ENCODE measurements around the gene FBXW11.
"Not testable (repeated sequence)": the region's sequence is repeated elsewhere in the genome, so short reads cannot be mapped to it uniquely, and the experiment has no call there.

FBXW11 gene

DNA sequence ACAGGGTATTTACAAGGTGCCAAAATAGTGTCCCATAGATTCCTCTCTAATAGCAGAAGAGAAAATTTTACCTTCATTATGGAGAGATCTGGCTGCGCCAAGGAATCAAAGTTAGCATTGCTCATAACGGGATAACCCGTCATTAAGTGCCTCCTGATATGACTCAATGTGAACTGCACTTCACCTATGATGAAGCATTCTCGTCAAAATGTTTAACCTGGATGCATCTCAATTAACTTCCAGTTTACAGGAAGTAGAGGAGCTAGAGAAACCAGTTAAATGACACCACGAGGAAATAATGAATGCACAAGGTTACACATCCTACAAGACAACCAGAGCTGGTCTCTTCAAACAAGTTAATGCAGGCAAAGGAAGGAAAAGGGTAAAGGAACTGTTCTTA, 17.2 kb downstream of the FBXW11 start:
- Mint-ChIP-seq H3K4me3 (no peak overlapping the region), H3K4me1 (ENCODE audit: low read depth) (peaks cover 60% of the 10 kb centered on the region), H3K27me3 (no peaks in the 10 kb centered on the region), H3K9me3 (no peaks in the 10 kb centered on the region), H3K27ac (peak overlapping the region; percentile 41), H3K36me3 (ENCODE audit: low read depth) (peaks cover 53% of the 10 kb centered on the region)
- intact Hi-C loops (cut with micrococcal nuclease) = loop anchor here (5.0 kb wide), 1 partner anchor 42 kb away; no protein-coding TSS in a partner anchor

- Mint-ChIP-seq H3K4me3 (no peak overlapping the region), H3K27me3 (no peaks in the 10 kb centered on the region), H3K27ac (peak overlapping the region; percentile 28), H3K9me3 (no peaks in the 10 kb centered on the region), H3K4me1 (ENCODE audit: low read depth) (peaks cover 51% of the 10 kb centered on the region), H3K36me3 (ENCODE audit: low read depth) (peaks cover 50% of the 10 kb centered on the region)
- intact Hi-C loops (cut with micrococcal nuclease) = loop anchor here (5.0 kb wide), 1 partner anchor 39 kb away; no protein-coding TSS in a partner anchor
Measured at GRCh38 chr5:171986772-171987171, 19.7 kb downstream of the FBXW11 start.

GRCh38 chr5:171984748-171985419, 21.6 kb downstream of the FBXW11 start:
- H3K4me3 Mint-ChIP-seq = no peak overlapping the region
- peaks cover 43% of the 10 kb centered on the region for H3K36me3 Mint-ChIP-seq (ENCODE audit: low read depth)
- intact Hi-C loops (cut with micrococcal nuclease) = loop anchor here (5.0 kb wide), 1 partner anchor 38 kb away; no protein-coding TSS in a partner anchor
- peaks cover 4% of the 10 kb centered on the region for H3K9me3 Mint-ChIP-seq
- H3K27ac Mint-ChIP-seq = no peak overlapping the region
- peaks cover 32% of the 10 kb centered on the region for H3K4me1 Mint-ChIP-seq (ENCODE audit: low read depth)
- H3K27me3 Mint-ChIP-seq = no peaks in the 10 kb centered on the region

DNA sequence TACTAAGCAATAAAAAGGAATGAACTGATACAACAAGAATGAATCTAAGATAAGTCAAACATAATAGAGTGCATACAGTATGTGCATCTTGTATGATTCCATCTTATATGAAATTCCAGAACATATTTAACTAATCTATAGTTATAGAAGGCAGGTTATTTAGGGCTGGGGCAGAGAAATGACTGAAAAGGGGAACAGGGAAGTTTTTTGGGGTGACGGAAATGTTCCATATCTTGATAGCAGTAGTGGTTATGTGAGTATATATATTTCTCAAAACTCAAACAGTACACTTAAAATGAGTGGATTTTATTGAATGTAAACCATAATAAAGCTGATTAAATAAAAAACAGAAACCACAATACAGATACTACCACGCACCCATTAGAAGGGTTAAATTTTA, 24.6 kb downstream of the FBXW11 start:
- Mint-ChIP-seq H3K27me3 (no peaks in the 10 kb centered on the region), H3K36me3 (ENCODE audit: low read depth) (peaks cover 23% of the 10 kb centered on the region), H3K4me1 (ENCODE audit: low read depth) (peaks cover 25% of the 10 kb centered on the region), H3K27ac (no peak overlapping the region), H3K9me3 (peaks cover 9% of the 10 kb centered on the region), H3K4me3 (no peak overlapping the region)
- intact Hi-C loops (cut with micrococcal nuclease) = no loop called here

- Mint-ChIP-seq H3K9me3 (peaks cover 9% of the 10 kb centered on the region), H3K27ac (no peak overlapping the region), H3K4me1 (ENCODE audit: low read depth) (peaks cover 33% of the 10 kb centered on the region), H3K27me3 (no peaks in the 10 kb centered on the region), H3K36me3 (ENCODE audit: low read depth) (peaks cover 19% of the 10 kb centered on the region), H3K4me3 (no peak overlapping the region)
- intact Hi-C loops (cut with micrococcal nuclease) = no loop called here
Measured at GRCh38 chr5:171980792-171981191, 25.6 kb downstream of the FBXW11 start.

- Mint-ChIP-seq H3K4me1 (ENCODE audit: low read depth) (peaks cover 40% of the 10 kb centered on the region), H3K27me3 (no peaks in the 10 kb centered on the region), H3K27ac (no peak overlapping the region), H3K9me3 (peaks cover 9% of the 10 kb centered on the region), H3K36me3 (ENCODE audit: low read depth) (peaks cover 19% of the 10 kb centered on the region), H3K4me3 (no peak overlapping the region)
- intact Hi-C loops (cut with micrococcal nuclease) = no loop called here
Measured at GRCh38 chr5:171979606-171980005, 26.8 kb downstream of the FBXW11 start.

DNA sequence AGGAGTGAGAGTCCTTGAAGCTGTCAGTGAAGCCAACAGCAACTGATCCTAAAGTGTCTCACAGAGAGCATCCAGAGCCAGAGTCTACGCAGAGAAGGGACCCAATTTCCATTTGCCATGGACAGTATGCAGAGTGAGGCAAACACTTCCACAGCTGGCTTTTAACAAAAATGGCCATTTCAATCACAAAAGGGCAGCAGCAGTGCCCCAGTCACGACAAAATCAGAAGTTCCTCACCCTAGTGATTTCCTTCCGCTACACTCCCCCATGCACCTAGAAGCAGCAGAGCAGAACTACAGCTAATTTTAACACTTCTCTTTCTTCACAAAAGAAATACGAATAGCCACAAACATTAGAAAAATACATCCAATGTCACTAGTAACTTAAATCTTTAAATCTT, 27.9 kb downstream of the FBXW11 start:
- Mint-ChIP-seq H3K36me3 (ENCODE audit: low read depth) (peaks cover 16% of the 10 kb centered on the region), H3K4me3 (no peak overlapping the region), H3K27ac (no peak overlapping the region), H3K9me3 (peaks cover 9% of the 10 kb centered on the region), H3K27me3 (no peaks in the 10 kb centered on the region), H3K4me1 (ENCODE audit: low read depth) (peaks cover 41% of the 10 kb centered on the region)
- intact Hi-C loops (cut with micrococcal nuclease) = no loop called here

DNA sequence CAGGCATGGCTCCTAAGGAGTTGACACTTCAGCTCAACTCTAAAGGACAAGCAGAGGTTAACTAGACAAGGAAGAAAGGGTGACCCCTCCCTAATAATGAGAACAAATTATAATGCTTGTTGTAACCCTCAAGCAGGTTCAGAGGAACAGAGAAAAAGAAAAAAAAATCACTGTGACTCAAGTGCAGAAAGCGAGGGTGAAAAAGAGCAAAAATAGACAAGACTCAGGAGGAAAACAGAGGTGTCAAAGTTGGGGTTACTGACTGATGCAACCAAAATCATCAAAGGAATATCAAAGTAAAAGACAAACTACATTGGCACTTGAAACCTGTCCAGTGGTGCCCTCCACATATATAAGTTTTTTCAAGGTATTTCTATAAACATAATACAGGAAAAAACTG, 28.4 kb downstream of the FBXW11 start:
- peaks cover 46% of the 10 kb centered on the region for H3K4me1 Mint-ChIP-seq (ENCODE audit: low read depth)
- H3K27ac Mint-ChIP-seq = peak overlapping the region; percentile 21
- intact Hi-C loops (cut with micrococcal nuclease) = no loop called here
- H3K36me3 Mint-ChIP-seq (ENCODE audit: low read depth) = peaks cover 11% of the 10 kb centered on the region
- H3K4me3 Mint-ChIP-seq = no peak overlapping the region
- H3K27me3 Mint-ChIP-seq = no peaks in the 10 kb centered on the region
- peaks cover 9% of the 10 kb centered on the region for H3K9me3 Mint-ChIP-seq

- not testable (repeated sequence) for H3K4me3 Mint-ChIP-seq
Measured at GRCh38 chr5:171977244-171977950, 29.0 kb downstream of the FBXW11 start.

DNA sequence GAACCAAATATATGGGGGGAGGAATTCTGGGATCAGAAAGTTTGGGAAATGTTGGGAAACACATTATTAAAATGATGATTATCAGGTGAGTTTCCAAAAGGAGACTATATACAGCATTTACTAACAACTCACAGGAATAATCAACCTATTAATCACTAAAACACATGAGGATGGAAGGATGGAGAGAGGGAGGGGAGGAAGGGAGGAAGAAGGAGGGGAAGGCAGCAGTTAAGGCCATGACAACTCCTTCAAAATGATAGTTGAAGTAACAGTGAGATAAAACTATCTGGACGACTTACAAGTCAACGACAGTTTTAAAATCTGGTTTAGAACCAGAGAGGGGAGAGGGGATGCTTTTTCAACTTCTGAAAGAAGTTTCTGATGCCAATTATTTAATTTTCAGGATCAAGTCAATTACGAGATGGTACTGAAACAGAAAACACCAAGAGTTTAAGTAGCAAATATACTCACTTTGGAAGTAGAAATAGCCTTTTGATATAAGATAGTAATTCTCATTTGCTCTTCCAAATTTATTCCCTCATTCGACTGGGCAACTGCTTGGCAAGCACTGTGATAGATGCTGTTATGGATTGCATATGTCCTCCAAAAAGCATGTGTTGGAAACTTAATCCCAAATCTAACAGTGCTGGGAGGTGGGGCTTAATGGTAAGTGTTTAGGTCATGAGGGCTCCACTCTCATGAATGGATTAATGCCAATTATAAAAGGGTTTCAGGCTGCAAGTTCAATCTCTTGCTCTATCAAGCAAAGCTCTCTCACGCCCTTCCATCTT, 30.4 kb downstream of the FBXW11 start:
- intact Hi-C loops (cut with micrococcal nuclease) = no loop called here
- peaks cover 50% of the 10 kb centered on the region for H3K4me1 Mint-ChIP-seq (ENCODE audit: low read depth)
- no peak overlapping the region for H3K27ac Mint-ChIP-seq
- H3K9me3 Mint-ChIP-seq = peaks cover 9% of the 10 kb centered on the region
- no peak overlapping the region for H3K4me3 Mint-ChIP-seq
- peaks cover 6% of the 10 kb centered on the region for H3K36me3 Mint-ChIP-seq (ENCODE audit: low read depth)
- no peaks in the 10 kb centered on the region for H3K27me3 Mint-ChIP-seq

More at GRCh38 chr5:171977244-171977950, 29.0 kb downstream of the FBXW11 start:
- H3K27me3 Mint-ChIP-seq; H3K36me3 Mint-ChIP-seq (ENCODE audit: low read depth); H3K9me3 Mint-ChIP-seq; intact Hi-C loops (cut with micrococcal nuclease): not testable (repeated sequence)
- Mint-ChIP-seq H3K4me1 (ENCODE audit: low read depth) (peaks cover 50% of the 10 kb centered on the region), H3K27ac (peak overlapping the region; percentile 60)

- peaks cover 51% of the 10 kb centered on the region for H3K4me1 Mint-ChIP-seq (ENCODE audit: low read depth)
- H3K27me3 Mint-ChIP-seq = no peaks in the 10 kb centered on the region
- intact Hi-C loops (cut with micrococcal nuclease) = no loop called here
- peak overlapping the region; percentile 45 for H3K27ac Mint-ChIP-seq
- peaks cover 9% of the 10 kb centered on the region for H3K9me3 Mint-ChIP-seq
- peaks cover 7% of the 10 kb centered on the region for H3K36me3 Mint-ChIP-seq (ENCODE audit: low read depth)
- no peak overlapping the region for H3K4me3 Mint-ChIP-seq
Measured at GRCh38 chr5:171975262-171975876, 31.1 kb downstream of the FBXW11 start.

DNA sequence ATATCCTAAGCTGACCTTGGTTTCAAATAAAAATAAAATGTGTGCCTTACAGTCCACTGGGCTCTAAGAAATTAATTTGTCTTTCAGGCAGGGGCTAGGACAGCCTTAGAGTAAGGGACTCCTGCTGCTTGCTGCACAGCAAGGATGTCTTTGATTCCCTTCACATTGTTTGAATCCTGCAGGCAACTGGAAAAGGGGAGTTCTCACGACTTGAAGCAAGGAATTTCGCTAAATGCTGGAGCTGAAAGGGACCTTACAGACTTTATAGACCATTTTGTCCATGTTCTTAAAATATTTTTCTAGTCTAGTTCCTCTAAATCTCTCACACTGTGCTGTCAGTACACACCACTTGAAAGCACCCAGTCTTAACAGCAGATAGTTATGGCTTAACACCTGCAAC, 35.6 kb downstream of the FBXW11 start:
- no peak overlapping the region for H3K4me3 Mint-ChIP-seq
- no peaks in the 10 kb centered on the region for H3K9me3 Mint-ChIP-seq
- no peak overlapping the region for H3K27ac Mint-ChIP-seq
- intact Hi-C loops (cut with micrococcal nuclease) = no loop called here
- H3K27me3 Mint-ChIP-seq = no peaks in the 10 kb centered on the region
- H3K36me3 Mint-ChIP-seq (ENCODE audit: low read depth) = peaks cover 11% of the 10 kb centered on the region
- H3K4me1 Mint-ChIP-seq (ENCODE audit: low read depth) = peaks cover 51% of the 10 kb centered on the region

DNA sequence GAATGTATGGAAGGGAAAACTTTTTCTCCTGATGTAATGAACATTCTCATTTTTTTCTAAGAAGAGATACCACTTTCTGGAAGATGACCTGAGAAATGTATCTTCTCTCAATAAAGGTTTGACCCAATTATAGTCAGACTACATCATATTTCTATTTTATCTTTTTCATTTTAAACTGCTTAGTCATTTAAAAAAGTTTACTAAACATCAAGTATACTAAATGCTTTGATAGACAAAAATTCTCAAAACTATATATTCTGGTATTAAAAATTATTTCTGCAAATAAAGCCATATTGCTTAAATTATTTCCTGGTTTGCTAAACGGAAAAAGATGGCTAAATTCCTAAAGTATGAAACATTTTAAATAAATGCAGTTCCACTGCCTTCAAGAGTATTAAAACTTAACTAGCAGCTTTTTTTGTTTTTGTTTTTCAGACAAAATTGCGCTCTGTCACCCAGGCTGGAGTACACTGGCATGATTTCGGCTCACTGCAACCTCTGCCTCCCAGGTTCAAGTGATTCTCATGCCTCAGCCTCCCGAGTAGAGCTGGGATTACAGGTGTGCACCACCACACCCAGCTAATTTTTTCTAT, 37.1 kb downstream of the FBXW11 start:
- Mint-ChIP-seq H3K36me3 (ENCODE audit: low read depth) (peaks cover 13% of the 10 kb centered on the region), H3K27ac (peak overlapping the region; percentile 81), H3K4me1 (ENCODE audit: low read depth) (peaks cover 39% of the 10 kb centered on the region), H3K27me3 (no peaks in the 10 kb centered on the region), H3K9me3 (no peaks in the 10 kb centered on the region), H3K4me3 (no peak overlapping the region)
- intact Hi-C loops (cut with micrococcal nuclease) = loop anchor here (5.0 kb wide), 1 partner anchor 38 kb away; the partner anchor contains the start of gene FBXW11

Data from dendritic cell treated with granulocyte-macrophage colony-stimulating factor and Interleukin-4, amounts not matched to agents 40 ng/mL and 50 ng/mL, for 4 days (primary cell).